WTC11 (cell line): ENCODE data around the gene EIF4H. TPM values are rescaled to one million over a fixed set of nuclear protein-coding genes. Genes with fewer than 3 reads are reported as not detected.
A peak's percentile ranks its signal among the peaks of the same experiment; 100 is the strongest.

Source experiments
- ATAC-seq: fragments of 200-7000 bp; cut with Tn5 transposase; 2 replicates; pipeline ENCODE4 v1.10.0; 2021; ENCODE audit warnings: mild to moderate bottlenecking, moderate library complexity
- CTCF ChIA-PET: fragments of 300-600 bp; sonication (Branson Sonifier 250); formaldehyde crosslinking; loops from one replicate; lab custom pipeline; 2021; ENCODE audit warnings: antibody characterized with exemption; lab: Charles Lee
- POLR2A ChIA-PET: fragments of 350-600 bp; sonication (Branson Sonifier 250); formaldehyde crosslinking; loops from one replicate; lab custom pipeline; 2021; ENCODE audit warnings: antibody characterized with exemption; lab: Charles Lee
- DNase-seq: peaks from one replicate; pipeline ENCODE4 v3.0.0; 2021; ENCODE audit warnings: low spot score
- H3K27ac Mint-ChIP-seq: 2 replicates; pipeline ENCODE4 v1.8.0; 2021; ENCODE audit warnings: mixed read lengths
- H3K27me3 Mint-ChIP-seq: 2 replicates; pipeline ENCODE4 v1.8.0; 2021; ENCODE audit warnings: low read depth, mild to moderate bottlenecking, moderate library complexity, mixed read lengths
- H3K36me3 Mint-ChIP-seq: 2 replicates; pipeline ENCODE4 v1.8.0; 2021; ENCODE audit warnings: mixed read lengths
- H3K4me1 Mint-ChIP-seq: 2 replicates; pipeline ENCODE4 v1.8.0; 2022; ENCODE audit warnings: mixed read lengths
- H3K4me3 Mint-ChIP-seq: 2 replicates; pipeline ENCODE4 v1.8.0; 2021; ENCODE audit warnings: mild to moderate bottlenecking, moderate library complexity, mixed read lengths
- H3K9me3 Mint-ChIP-seq: 2 replicates; pipeline ENCODE4 v1.8.0; 2021; ENCODE audit warnings: mixed read lengths
- ATF1 ChIP-seq: sonication (generic); formaldehyde crosslinking; IDR thresholded peaks from 2 replicates; pipeline ENCODE4 v1.8.1; 2023; ENCODE audit warnings: mild to moderate bottlenecking, moderate library complexity, missing genetic modification reagents
- CREB1 ChIP-seq: sonication (generic); formaldehyde crosslinking; IDR thresholded peaks from 2 replicates; pipeline ENCODE4 v1.8.0; 2023; ENCODE audit warnings: mild to moderate bottlenecking, missing genetic modification reagents
- E2F1 ChIP-seq: sonication (generic); formaldehyde crosslinking; IDR thresholded peaks from 2 replicates; pipeline ENCODE4 v1.8.0; 2022; ENCODE audit warnings: mild to moderate bottlenecking, missing genetic modification reagents
- ETV6 ChIP-seq: sonication (generic); formaldehyde crosslinking; IDR thresholded peaks from 2 replicates; pipeline ENCODE4 v1.8.1; 2022; ENCODE audit warnings: mild to moderate bottlenecking, missing genetic modification reagents
- GRHL2 ChIP-seq: fragments of 250-450 bp; sonication (Bioruptor Pico); IDR thresholded peaks from 2 replicates; pipeline ENCODE4 v1.8.0; 2022; ENCODE audit warnings: mild to moderate bottlenecking, moderate library complexity; ENCODE audit not compliant: insufficient replicate concordance, severe bottlenecking
- HMGA2 ChIP-seq: fragments of 250-450 bp; sonication (Bioruptor Pico); IDR thresholded peaks from 2 replicates; pipeline ENCODE4 v1.4.0; 2021; ENCODE audit warnings: mild to moderate bottlenecking, moderate library complexity
- IRF2 ChIP-seq: sonication (generic); formaldehyde crosslinking; IDR thresholded peaks from 2 replicates; pipeline ENCODE4 v1.8.0; 2022; ENCODE audit warnings: low read depth, missing genetic modification reagents, borderline replicate concordance
- NFE2L1 ChIP-seq: sonication (generic); formaldehyde crosslinking; IDR thresholded peaks from 2 replicates; pipeline ENCODE4 v1.8.1; 2023; ENCODE audit warnings: missing genetic modification reagents
- NFYB ChIP-seq: sonication (generic); formaldehyde crosslinking; conservative IDR thresholded peaks from 2 replicates; pipeline ENCODE4 v1.8.0; 2022; ENCODE audit warnings: low read depth, missing genetic modification reagents
- NR1H2 ChIP-seq: sonication (generic); formaldehyde crosslinking; IDR thresholded peaks from 2 replicates; pipeline ENCODE4 v1.9.0; 2021; ENCODE audit warnings: mild to moderate bottlenecking, moderate library complexity, missing genetic modification reagents
- NR2C2 ChIP-seq: sonication (generic); formaldehyde crosslinking; IDR thresholded peaks from 2 replicates; pipeline ENCODE4 v1.8.0; 2022; ENCODE audit warnings: mild to moderate bottlenecking, missing genetic modification reagents
- PRRX2 ChIP-seq: fragments of 250-450 bp; sonication (Bioruptor Pico); IDR thresholded peaks from 2 replicates; pipeline ENCODE4 v1.8.0; 2021; ENCODE audit warnings: mild to moderate bottlenecking
- SMAD4 ChIP-seq: sonication (generic); formaldehyde crosslinking; IDR thresholded peaks from 2 replicates; pipeline ENCODE4 v1.8.0; 2022; ENCODE audit warnings: mild to moderate bottlenecking, missing genetic modification reagents
- TCF7 ChIP-seq: sonication (generic); formaldehyde crosslinking; IDR thresholded peaks from 2 replicates; pipeline ENCODE4 v1.8.0; 2022; ENCODE audit warnings: mild to moderate bottlenecking, low read depth, missing genetic modification reagents, moderate library complexity
- ZNF121 ChIP-seq: sonication (generic); formaldehyde crosslinking; IDR thresholded peaks from 2 replicates; pipeline ENCODE4 v1.8.0; 2023; ENCODE audit warnings: missing genetic modification reagents
- ZNF232 ChIP-seq: sonication (generic); formaldehyde crosslinking; IDR thresholded peaks from 2 replicates; pipeline ENCODE4 v1.8.0; 2022; ENCODE audit warnings: mild to moderate bottlenecking, missing genetic modification reagents
- ZNF263 ChIP-seq: sonication (generic); formaldehyde crosslinking; IDR thresholded peaks from 2 replicates; pipeline ENCODE4 v1.8.1; 2022; ENCODE audit warnings: low read depth, mild to moderate bottlenecking, moderate library complexity, missing genetic modification reagents
- ZNF423 ChIP-seq: fragments of 250-450 bp; sonication (Bioruptor Pico); IDR thresholded peaks from 2 replicates; pipeline ENCODE4 v2.1.2; 2022; ENCODE audit warnings: mild to moderate bottlenecking, moderate library complexity
- ZNF671 ChIP-seq: fragments of 250-450 bp; sonication (Bioruptor Pico); IDR thresholded peaks from 2 replicates; pipeline ENCODE4 v1.8.0; 2021; ENCODE audit warnings: mild to moderate bottlenecking
- total RNA-seq: library from RNA; stranded (reverse); gene quantifications from 3 replicates; pipeline ENCODE4 v1.2.3, GENCODE V29; 2021
- TF ChIP-seq, protein P1 (sequence below): fragments of 250-450 bp; sonication (Bioruptor Pico); conservative IDR thresholded peaks from 2 replicates; pipeline ENCODE4 v1.9.0; 2021; ENCODE audit warnings: mild to moderate bottlenecking
- TF ChIP-seq, protein P2 (sequence below): fragments of 250-450 bp; sonication (Bioruptor Pico); IDR thresholded peaks from 2 replicates; pipeline ENCODE4 v1.8.0; 2021; ENCODE audit warnings: mild to moderate bottlenecking
- TF ChIP-seq, protein P3 (sequence below): fragments of 200-600 bp; IDR thresholded peaks from 2 replicates; pipeline ENCODE4 v1.8.0; 2022; ENCODE audit warnings: antibody characterized with exemption

The EIF4H gene
- total RNA-seq, 1 experiment from 2014 or later, result 355 TPM

DNA sequence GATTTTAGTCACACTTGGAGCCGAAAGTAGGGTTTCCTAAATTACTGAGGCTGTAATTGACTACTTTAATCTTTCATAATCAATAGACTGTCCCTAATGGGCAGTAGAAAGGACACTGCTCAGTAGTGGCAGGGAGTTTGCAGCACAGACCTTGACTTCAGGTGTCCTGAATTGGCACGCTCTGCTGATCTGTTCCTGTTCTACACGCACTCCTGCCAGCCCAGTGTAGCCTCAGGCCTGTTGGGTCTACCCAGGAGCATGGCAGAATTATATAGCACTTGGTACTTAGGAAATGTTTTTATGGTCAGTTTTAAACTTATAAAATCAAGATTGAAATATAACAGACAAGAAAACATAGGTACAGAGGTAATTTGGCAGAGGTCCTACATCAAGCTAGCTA lies 9.0 kb downstream of the EIF4H start:
- Mint-ChIP-seq H3K9me3 (no peaks in the 10 kb centered on the region), H3K4me3 (no peak overlapping the region), H3K36me3 (peaks cover 23% of the 10 kb centered on the region), H3K27me3 (no peaks in the 10 kb centered on the region), H3K4me1 (peaks cover 53% of the 10 kb centered on the region), H3K27ac (peak overlapping the region; percentile 47; the same call in 1 of the 2 replicates)
- no peak for DNase-seq
- ChIA-PET CTCF (interaction anchor here (0.6 to 3.6 kb wide), 21 partner anchors 9 to 379 kb away, joined by 3 to 22 read pairs (median 4); partner anchors contain the start of gene EIF4H), POLR2A (interaction anchor here (0.6 to 1.4 kb wide), 4 partner anchors 9 to 100 kb away, joined by 3 to 6 read pairs (median 3); partner anchors contain the start of gene EIF4H)
- TF ChIP-seq, protein P1, sequence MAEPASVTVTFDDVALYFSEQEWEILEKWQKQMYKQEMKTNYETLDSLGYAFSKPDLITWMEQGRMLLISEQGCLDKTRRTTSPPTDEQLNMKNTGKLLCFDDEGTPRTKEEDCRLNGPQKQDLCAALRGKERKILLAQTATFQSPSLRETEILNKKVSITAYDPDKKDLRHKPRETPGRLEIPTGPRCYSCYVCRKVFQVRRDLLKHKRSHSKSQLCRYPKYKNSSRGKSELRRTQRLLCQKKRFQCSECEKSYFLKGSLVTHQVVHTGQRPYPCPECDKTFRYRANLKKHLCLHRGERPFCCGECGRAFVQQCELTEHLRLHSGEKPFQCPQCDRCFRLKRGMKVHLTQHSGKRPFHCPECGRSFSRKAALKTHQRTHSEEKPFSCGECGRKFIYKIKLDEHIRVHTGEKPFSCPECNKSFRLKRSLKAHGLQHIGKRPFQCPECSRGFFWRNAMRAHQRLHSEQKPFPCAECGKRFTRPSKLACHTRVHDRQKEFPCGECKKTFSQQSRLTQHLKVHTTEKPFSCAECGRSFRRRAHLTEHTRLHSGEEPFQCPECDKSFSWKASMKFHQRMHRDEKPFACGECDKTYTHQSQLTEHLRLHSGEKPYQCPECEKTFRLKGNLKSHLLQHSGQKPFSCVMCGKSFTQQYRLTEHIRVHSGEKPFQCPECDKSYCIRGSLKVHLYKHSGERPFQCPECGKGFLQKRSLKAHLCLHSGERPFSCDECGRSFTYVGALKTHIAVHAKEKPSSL, result no peak
- TF ChIP-seq ETV6 (CRISPR knock-in tag) (no peak), SMAD4 (no peak), TCF7 (CRISPR knock-in tag) (no peak), ZNF121 (CRISPR knock-in tag) (no peak), NFYB (no peak), GRHL2 (CRISPR knock-in tag) (no peak), ZNF671 (CRISPR knock-in tag) (no peak), ZNF423 (no peak), ZNF263 (no peak), NR1H2 (CRISPR knock-in tag) (no peak), IRF2 (CRISPR knock-in tag) (no peak), NR2C2 (CRISPR knock-in tag) (no peak), ATF1 (CRISPR knock-in tag) (no peak)
- TF ChIP-seq, protein P2, sequence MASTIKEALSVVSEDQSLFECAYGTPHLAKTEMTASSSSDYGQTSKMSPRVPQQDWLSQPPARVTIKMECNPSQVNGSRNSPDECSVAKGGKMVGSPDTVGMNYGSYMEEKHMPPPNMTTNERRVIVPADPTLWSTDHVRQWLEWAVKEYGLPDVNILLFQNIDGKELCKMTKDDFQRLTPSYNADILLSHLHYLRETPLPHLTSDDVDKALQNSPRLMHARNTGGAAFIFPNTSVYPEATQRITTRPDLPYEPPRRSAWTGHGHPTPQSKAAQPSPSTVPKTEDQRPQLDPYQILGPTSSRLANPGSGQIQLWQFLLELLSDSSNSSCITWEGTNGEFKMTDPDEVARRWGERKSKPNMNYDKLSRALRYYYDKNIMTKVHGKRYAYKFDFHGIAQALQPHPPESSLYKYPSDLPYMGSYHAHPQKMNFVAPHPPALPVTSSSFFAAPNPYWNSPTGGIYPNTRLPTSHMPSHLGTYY, result no peak
- TF ChIP-seq, protein P3, sequence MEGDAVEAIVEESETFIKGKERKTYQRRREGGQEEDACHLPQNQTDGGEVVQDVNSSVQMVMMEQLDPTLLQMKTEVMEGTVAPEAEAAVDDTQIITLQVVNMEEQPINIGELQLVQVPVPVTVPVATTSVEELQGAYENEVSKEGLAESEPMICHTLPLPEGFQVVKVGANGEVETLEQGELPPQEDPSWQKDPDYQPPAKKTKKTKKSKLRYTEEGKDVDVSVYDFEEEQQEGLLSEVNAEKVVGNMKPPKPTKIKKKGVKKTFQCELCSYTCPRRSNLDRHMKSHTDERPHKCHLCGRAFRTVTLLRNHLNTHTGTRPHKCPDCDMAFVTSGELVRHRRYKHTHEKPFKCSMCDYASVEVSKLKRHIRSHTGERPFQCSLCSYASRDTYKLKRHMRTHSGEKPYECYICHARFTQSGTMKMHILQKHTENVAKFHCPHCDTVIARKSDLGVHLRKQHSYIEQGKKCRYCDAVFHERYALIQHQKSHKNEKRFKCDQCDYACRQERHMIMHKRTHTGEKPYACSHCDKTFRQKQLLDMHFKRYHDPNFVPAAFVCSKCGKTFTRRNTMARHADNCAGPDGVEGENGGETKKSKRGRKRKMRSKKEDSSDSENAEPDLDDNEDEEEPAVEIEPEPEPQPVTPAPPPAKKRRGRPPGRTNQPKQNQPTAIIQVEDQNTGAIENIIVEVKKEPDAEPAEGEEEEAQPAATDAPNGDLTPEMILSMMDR, result no peak
- ATAC-seq, result no peak

GRCh38 chr7:74183653-74184450 lies 9.7 kb downstream of the EIF4H start:
- peak overlapping the region; percentile 47 for H3K27ac Mint-ChIP-seq
- H3K4me1 Mint-ChIP-seq, result peaks cover 49% of the 10 kb centered on the region
- DNase-seq (peak; percentile 35), ATAC-seq (peak; percentile 75)
- H3K4me3 Mint-ChIP-seq, result no peak overlapping the region
- peaks cover 26% of the 10 kb centered on the region for H3K36me3 Mint-ChIP-seq
- CTCF ChIA-PET, result interaction anchor here (0.6 to 3.6 kb wide), 21 partner anchors 10 to 379 kb away, joined by 3 to 22 read pairs (median 4); partner anchors contain the start of gene EIF4H
- H3K27me3 Mint-ChIP-seq, result no peaks in the 10 kb centered on the region
- H3K9me3 Mint-ChIP-seq, result no peaks in the 10 kb centered on the region
- no peak for TF ChIP-seq CREB1 (CRISPR knock-in tag)
- no peak for TF ChIP-seq E2F1 (CRISPR knock-in tag)
- TF ChIP-seq ZNF232 (CRISPR knock-in tag), result no peak
- no peak for TF ChIP-seq NFE2L1
- no peak for TF ChIP-seq PRRX2 (CRISPR knock-in tag)
- no peak for TF ChIP-seq GRHL2 (CRISPR knock-in tag)
- TF ChIP-seq HMGA2 (CRISPR knock-in tag), result no peak
- POLR2A ChIA-PET, result interaction anchor here (0.6 to 1.4 kb wide), 4 partner anchors 9 to 101 kb away, joined by 3 to 6 read pairs (median 3); partner anchors contain the start of gene EIF4H
